CD8-positive, alpha-beta memory T cell (primary cell): ENCODE data around the gene VAMP4. TPM values are rescaled to one million over a fixed set of nuclear protein-coding genes. Genes with fewer than 3 reads are reported as not detected.

Experiments used
- CTCF ChIA-PET: fragments of 350-600 bp; sonication (Branson Sonifier 250); formaldehyde crosslinking; loops from one replicate; lab custom pipeline; 2021; ENCODE audit warnings: antibody characterized with exemption; lab: Charles Lee
- POLR2A ChIA-PET: fragments of 350-600 bp; sonication (Branson Sonifier 250); formaldehyde crosslinking; loops from one replicate; lab custom pipeline; 2021; ENCODE audit warnings: antibody characterized with exemption; lab: Charles Lee
- DNase-seq, 5 donors: peaks; one replicate each; pipeline versions ENCODE4 v3.0.0 to v3.0.0-alpha.2; 2020 to 2022; ENCODE audit warnings: mixed read lengths in 1 of 5
- H3K27ac ChIP-seq: one replicate; pipeline ENCODE4 v1.7.0; 2013; ENCODE audit warnings: low read depth, mild to moderate bottlenecking, low read length, moderate library complexity
- H3K27me3 ChIP-seq: 2 replicates; pipeline ENCODE4 v1.7.0; 2013; ENCODE audit warnings: low read length, mild to moderate bottlenecking; ENCODE audit not compliant: insufficient read depth, poor library complexity, severe bottlenecking
- H3K36me3 ChIP-seq: 2 replicates; pipeline ENCODE4 v1.7.0; 2013; ENCODE audit warnings: mild to moderate bottlenecking, low read length, moderate library complexity; ENCODE audit not compliant: insufficient read depth
- H3K4me1 ChIP-seq: 2 replicates; pipeline ENCODE4 v1.7.0; 2013; ENCODE audit warnings: mild to moderate bottlenecking, low read length, moderate library complexity; ENCODE audit not compliant: insufficient read depth
- H3K4me3 ChIP-seq: 2 replicates; pipeline ENCODE4 v1.7.0; 2013; ENCODE audit warnings: mild to moderate bottlenecking, low read length
- H3K9me3 ChIP-seq: 2 replicates; pipeline ENCODE4 v1.7.0; 2013; ENCODE audit warnings: mild to moderate bottlenecking, low read length
- H3K27ac Mint-ChIP-seq, 8 donors: one replicate each; pipeline ENCODE4 v1.8.0; 2020 to 2021; ENCODE audit warnings: mixed read lengths in 8 of 8, mild to moderate bottlenecking in 6 of 8, inconsistent platforms in 3 of 8, moderate library complexity in 3 of 8
- H3K27me3 Mint-ChIP-seq, 2 donors: one replicate each; pipeline ENCODE4 v1.8.0; 2020 to 2021; ENCODE audit warnings: mixed read lengths in 2 of 2, mild to moderate bottlenecking in 1 of 2, moderate library complexity in 1 of 2
- H3K36me3 Mint-ChIP-seq, 3 donors: one replicate each; pipeline ENCODE4 v1.8.0; 2020 to 2021; ENCODE audit warnings: mixed read lengths in 3 of 3, inconsistent platforms in 1 of 3, mild to moderate bottlenecking in 1 of 3
- H3K4me1 Mint-ChIP-seq, 3 donors: one replicate each; pipeline ENCODE4 v1.8.0; 2020 to 2021; ENCODE audit warnings: mixed read lengths in 3 of 3, inconsistent platforms in 1 of 3, mild to moderate bottlenecking in 1 of 3
- H3K4me3 Mint-ChIP-seq, 7 donors: one replicate each; pipeline ENCODE4 v1.8.0; 2020 to 2021; ENCODE audit warnings: mixed read lengths in 7 of 7, mild to moderate bottlenecking in 6 of 7, moderate library complexity in 4 of 7, inconsistent platforms in 2 of 7
- H3K9me3 Mint-ChIP-seq, 5 donors: one replicate each; pipeline ENCODE4 v1.8.0; 2020 to 2022; ENCODE audit warnings: mixed read lengths in 5 of 5, mild to moderate bottlenecking in 3 of 5, moderate library complexity in 2 of 5, inconsistent platforms in 1 of 5
- polyA plus RNA-seq: library from polyadenylated mRNA; unstranded; fragments of 300-500 nt; fragmentation: Illumina TruSeq; gene quantifications from one replicate; pipeline ENCODE4 v1.2.3, GENCODE V29; 2021
- total RNA-seq, 2 experiments: library from RNA; stranded (reverse); gene quantifications; one replicate each; pipeline ENCODE4 v1.2.3, GENCODE V29; 2021

Gene VAMP4
- total and polyA plus RNA-seq, 3 experiments from 2014 or later, result 7.3 to 22.2 (median 7.7) TPM

- Histone ChIP-seq H3K4me1 (no peaks in the 10 kb centered on the region), H3K27me3 (peaks cover 4% of the 10 kb centered on the region), H3K27ac (no peak overlapping the region), H3K4me3 (no peak overlapping the region), H3K9me3 (no peaks in the 10 kb centered on the region), H3K36me3 (no peaks in the 10 kb centered on the region)
- POLR2A ChIA-PET, result no interaction called here
- Mint-ChIP-seq H3K4me1 (no peaks in the 10 kb centered on the region), H3K27me3 (peaks cover 15 to 39% of the 10 kb centered on the region in 2 donors), H3K4me3 (no peak overlapping the region), H3K36me3 (no peaks in the 10 kb centered on the region), H3K9me3 (no peaks in the 10 kb centered on the region), H3K27ac (no peak overlapping the region)
- CTCF ChIA-PET, result no interaction called here
- no peak for DNase-seq
Observed at GRCh38 chr1:171762143-171762563, 20.3 kb upstream of the VAMP4 start.

DNA sequence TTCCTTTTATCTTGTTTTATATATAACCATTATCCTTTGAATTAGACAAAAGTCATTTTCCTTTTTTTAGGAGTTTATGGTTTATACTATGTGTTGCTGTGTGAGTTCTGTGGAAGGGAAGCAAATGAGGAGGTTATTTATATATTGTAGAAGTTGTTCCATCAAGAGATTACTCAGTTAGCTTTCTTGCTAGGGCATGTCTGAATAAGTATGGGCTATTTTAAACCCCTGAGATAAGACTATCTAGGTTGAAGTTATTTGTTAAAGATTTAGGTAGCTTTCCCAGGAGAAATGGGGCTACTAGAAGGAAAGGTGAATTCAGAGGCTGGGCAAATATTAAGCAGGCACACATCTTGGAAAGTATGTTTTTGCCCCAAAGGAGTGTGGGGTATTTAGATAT, 16.1 kb upstream of the VAMP4 start:
- Histone ChIP-seq H3K27ac (no peak overlapping the region), H3K27me3 (no peaks in the 10 kb centered on the region), H3K36me3 (no peaks in the 10 kb centered on the region), H3K4me1 (no peaks in the 10 kb centered on the region), H3K4me3 (no peak overlapping the region), H3K9me3 (no peaks in the 10 kb centered on the region)
- ChIA-PET POLR2A (interaction anchor here (1.0 kb wide), 1 partner anchor 8 kb away, joined by 4 read pairs; no protein-coding TSS in a partner anchor), CTCF (no interaction called here)
- Mint-ChIP-seq H3K4me3 (no peak overlapping the region), H3K4me1 (no peaks in the 10 kb centered on the region), H3K9me3 (no peaks in the 10 kb centered on the region), H3K27me3 (peaks cover 17 to 39% of the 10 kb centered on the region in 2 donors), H3K36me3 (no peaks in the 10 kb centered on the region), H3K27ac (no peak overlapping the region)
- no peak for DNase-seq

DNA sequence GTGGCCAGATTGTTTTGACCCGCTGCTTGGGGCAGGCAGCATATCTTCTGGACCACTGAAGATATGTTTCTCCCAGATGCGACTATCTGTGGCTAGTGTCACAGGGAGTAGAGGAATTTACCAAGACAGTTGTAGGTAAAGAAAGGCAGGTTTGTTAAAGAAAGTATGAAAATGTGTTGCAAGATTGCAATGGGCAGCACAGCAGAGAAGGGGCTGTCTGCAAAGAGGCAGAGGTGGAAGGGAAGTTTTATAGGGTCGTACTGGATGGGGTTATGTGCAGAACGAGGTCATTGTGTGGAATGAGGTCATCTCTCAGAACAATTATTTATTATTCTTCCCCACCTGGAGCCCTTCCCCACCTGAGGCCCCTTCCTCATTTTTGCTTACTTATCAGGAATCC, 15.0 kb upstream of the VAMP4 start:
- no peaks in the 10 kb centered on the region for H3K4me1 ChIP-seq
- Mint-ChIP-seq H3K9me3 (no peaks in the 10 kb centered on the region), H3K36me3 (no peaks in the 10 kb centered on the region), H3K4me1 (no peaks in the 10 kb centered on the region), H3K27ac (peak overlapping the region in 1 of 8 donors; percentile 20), H3K27me3 (peaks cover 18 to 30% of the 10 kb centered on the region in 2 donors), H3K4me3 (peak overlapping the region in 1 of 7 donors; percentile 11)
- no peak overlapping the region for H3K4me3 ChIP-seq
- H3K36me3 ChIP-seq, result no peaks in the 10 kb centered on the region
- DNase-seq, result no peak
- ChIA-PET POLR2A (no interaction called here), CTCF (no interaction called here)
- no peak overlapping the region for H3K27ac ChIP-seq
- no peaks in the 10 kb centered on the region for H3K27me3 ChIP-seq
- H3K9me3 ChIP-seq, result no peaks in the 10 kb centered on the region

DNA sequence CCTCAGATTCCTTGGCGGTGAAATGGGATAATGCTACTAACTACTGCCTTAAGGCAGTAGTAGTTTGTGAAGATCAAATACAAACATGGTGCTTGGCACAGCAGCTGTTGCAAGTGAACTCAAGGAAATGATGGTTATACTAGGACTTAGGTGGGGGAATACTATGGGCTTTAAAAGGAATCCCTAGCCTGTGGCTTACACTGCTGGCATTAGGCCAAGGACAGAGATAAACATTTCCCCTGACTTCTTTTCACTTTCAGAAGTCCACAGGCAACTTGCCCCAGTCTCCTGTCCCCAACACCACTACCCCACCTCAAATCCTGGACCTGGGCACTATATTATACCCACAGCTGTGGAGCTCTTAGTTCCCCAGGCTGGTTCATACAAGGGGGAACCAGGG, 13.1 kb upstream of the VAMP4 start:
- no peaks in the 10 kb centered on the region for H3K9me3 ChIP-seq
- H3K36me3 Mint-ChIP-seq, result no peaks in the 10 kb centered on the region
- DNase-seq, result no peak
- no peaks in the 10 kb centered on the region for H3K36me3 ChIP-seq
- H3K4me3 ChIP-seq, result no peak overlapping the region
- H3K27me3 ChIP-seq, result no peaks in the 10 kb centered on the region
- peaks cover 18 to 23% of the 10 kb centered on the region in 2 donors for H3K27me3 Mint-ChIP-seq
- no peaks in the 10 kb centered on the region for H3K4me1 Mint-ChIP-seq
- H3K27ac Mint-ChIP-seq, result no peak overlapping the region
- no peaks in the 10 kb centered on the region for H3K4me1 ChIP-seq
- H3K4me3 Mint-ChIP-seq, result no peak overlapping the region
- ChIA-PET POLR2A (no interaction called here), CTCF (interaction anchor here (1.5 to 1.8 kb wide), 2 partner anchors 25 to 111 kb away, joined by 3 to 4 read pairs; no protein-coding TSS in a partner anchor)
- no peaks in the 10 kb centered on the region for H3K9me3 Mint-ChIP-seq
- H3K27ac ChIP-seq, result no peak overlapping the region

DNA sequence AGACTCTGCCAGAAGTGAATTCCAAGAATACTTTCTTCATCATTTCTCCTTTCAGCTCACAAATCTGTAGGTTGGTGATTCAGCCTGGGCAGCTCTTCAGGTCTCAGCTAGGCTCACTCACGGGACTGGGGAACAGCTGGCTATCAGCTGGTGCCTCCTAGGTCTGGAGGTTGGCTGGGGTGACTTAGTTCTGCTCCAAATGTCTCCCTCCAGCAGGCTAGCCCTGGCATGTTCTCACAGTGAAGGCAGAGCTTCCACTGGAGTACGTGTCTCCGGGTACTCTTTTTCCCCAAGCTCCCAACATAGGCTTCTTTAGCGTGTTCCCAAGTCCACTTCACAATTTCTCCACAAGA, 12.5 kb upstream of the VAMP4 start:
- H3K4me1 ChIP-seq, result no peaks in the 10 kb centered on the region
- Mint-ChIP-seq H3K9me3 (no peaks in the 10 kb centered on the region), H3K4me1 (no peaks in the 10 kb centered on the region), H3K36me3 (no peaks in the 10 kb centered on the region), H3K27ac (no peak overlapping the region), H3K27me3 (peaks cover 17 to 23% of the 10 kb centered on the region in 2 donors), H3K4me3 (no peak overlapping the region)
- ChIA-PET CTCF (interaction anchor here (1.5 kb wide), 1 partner anchor 25 kb away, joined by 3 read pairs; no protein-coding TSS in a partner anchor), POLR2A (no interaction called here)
- H3K27me3 ChIP-seq, result no peaks in the 10 kb centered on the region
- no peak overlapping the region for H3K27ac ChIP-seq
- no peak overlapping the region for H3K4me3 ChIP-seq
- no peaks in the 10 kb centered on the region for H3K36me3 ChIP-seq
- no peak for DNase-seq
- H3K9me3 ChIP-seq, result no peaks in the 10 kb centered on the region

DNA sequence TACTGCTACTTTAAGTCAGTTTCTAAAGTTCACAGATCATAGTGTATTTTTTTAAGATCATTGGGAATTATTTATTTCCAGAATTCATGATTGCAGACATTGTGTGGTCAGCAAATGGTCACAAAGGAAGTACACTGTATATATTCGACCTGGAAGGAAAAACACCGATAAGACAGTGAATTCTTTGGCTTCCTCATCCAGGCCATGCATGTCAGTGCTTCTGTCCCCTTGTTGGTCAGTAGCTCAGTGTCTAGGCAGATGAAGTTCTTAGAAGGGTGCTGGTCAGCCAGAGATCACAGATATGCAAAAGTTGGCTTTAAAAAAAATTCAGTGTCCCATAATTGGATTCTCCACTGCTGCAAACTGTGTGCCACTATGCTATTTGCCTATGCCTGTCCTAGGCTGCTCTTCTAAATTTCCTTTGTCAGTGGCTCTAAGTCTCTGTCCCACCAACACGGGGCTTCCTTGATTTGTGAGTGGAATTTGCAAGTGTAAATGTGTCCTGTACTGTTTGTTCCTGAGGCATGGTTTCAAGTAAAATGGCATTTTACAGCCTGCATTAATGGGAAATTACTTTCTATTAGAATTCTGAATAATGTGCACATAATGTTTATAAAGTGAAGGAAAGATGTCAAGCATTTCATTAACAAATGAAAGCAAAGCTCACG, 12.0 kb upstream of the VAMP4 start:
- Mint-ChIP-seq H3K4me3 (no peak overlapping the region), H3K4me1 (no peaks in the 10 kb centered on the region), H3K27ac (no peak overlapping the region), H3K9me3 (no peaks in the 10 kb centered on the region), H3K36me3 (no peaks in the 10 kb centered on the region), H3K27me3 (peaks cover 17 to 23% of the 10 kb centered on the region in 2 donors)
- ChIA-PET CTCF (no interaction called here), POLR2A (no interaction called here)
- no peak for DNase-seq
- H3K9me3 ChIP-seq, result no peaks in the 10 kb centered on the region
- H3K4me3 ChIP-seq, result no peak overlapping the region
- no peaks in the 10 kb centered on the region for H3K27me3 ChIP-seq
- H3K36me3 ChIP-seq, result no peaks in the 10 kb centered on the region
- no peaks in the 10 kb centered on the region for H3K4me1 ChIP-seq
- H3K27ac ChIP-seq, result no peak overlapping the region

DNA sequence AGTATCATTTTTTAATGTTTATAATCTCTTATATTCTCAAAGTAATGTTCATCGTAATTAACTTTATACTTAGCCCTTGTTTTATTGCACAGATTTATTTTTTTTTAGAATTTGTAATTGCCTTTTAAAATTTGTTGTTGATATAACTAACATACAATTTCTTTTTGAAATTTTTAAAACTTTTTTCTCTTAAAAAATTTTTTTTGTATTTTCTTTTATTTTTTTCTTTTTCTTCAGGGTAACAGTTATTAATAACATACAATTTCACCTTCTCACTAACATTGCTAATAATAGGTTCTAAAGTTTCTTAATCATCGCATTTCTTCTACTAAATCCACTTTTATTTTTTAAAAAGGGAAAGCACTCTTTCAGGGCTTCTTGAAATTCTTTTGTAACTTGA, 11.3 kb upstream of the VAMP4 start:
- POLR2A ChIA-PET, result no interaction called here
- Histone ChIP-seq H3K36me3 (no peaks in the 10 kb centered on the region), H3K27ac (no peak overlapping the region), H3K27me3 (no peaks in the 10 kb centered on the region), H3K4me3 (no peak overlapping the region), H3K4me1 (no peaks in the 10 kb centered on the region), H3K9me3 (no peaks in the 10 kb centered on the region)
- CTCF ChIA-PET, result no interaction called here
- no peak overlapping the region for H3K4me3 Mint-ChIP-seq
- no peaks in the 10 kb centered on the region for H3K36me3 Mint-ChIP-seq
- H3K27me3 Mint-ChIP-seq, result peaks cover 17 to 23% of the 10 kb centered on the region in 2 donors
- DNase-seq, result no peak
- no peak overlapping the region for H3K27ac Mint-ChIP-seq
- H3K9me3 Mint-ChIP-seq, result no peaks in the 10 kb centered on the region
- no peaks in the 10 kb centered on the region for H3K4me1 Mint-ChIP-seq

GRCh38 chr1:171751221-171751620, 9.4 kb upstream of the VAMP4 start:
- Mint-ChIP-seq H3K27ac (no peak overlapping the region), H3K4me1 (no peaks in the 10 kb centered on the region), H3K36me3 (no peaks in the 10 kb centered on the region), H3K4me3 (no peak overlapping the region), H3K27me3 (peaks cover 15% of the 10 kb centered on the region in 2 donors), H3K9me3 (no peaks in the 10 kb centered on the region)
- no peak for DNase-seq
- Histone ChIP-seq H3K4me1 (no peaks in the 10 kb centered on the region), H3K9me3 (no peaks in the 10 kb centered on the region), H3K4me3 (no peak overlapping the region), H3K27ac (no peak overlapping the region), H3K27me3 (no peaks in the 10 kb centered on the region), H3K36me3 (no peaks in the 10 kb centered on the region)
- ChIA-PET CTCF (no interaction called here), POLR2A (no interaction called here)
